ENCODE data around the gene RFX8.
A peak's percentile ranks its signal among the peaks of the same experiment; 100 is the strongest.
"Not testable (repeated sequence)": the region's sequence is repeated elsewhere in the genome, so short reads cannot be mapped to it uniquely, and the experiment has no call there.

RFX8 gene

GRCh38 chr2:101371636-101372035, 103.3 kb downstream of the RFX8 start:
- DNase-seq, result no peak

- DNase-seq, result no peak
Observed at GRCh38 chr2:101369100-101369499, 105.8 kb downstream of the RFX8 start.

GRCh38 chr2:101368376-101368775, 106.5 kb downstream of the RFX8 start:
- DNase-seq, result no peak

- DNase-seq, result no peak
Observed at GRCh38 chr2:101367508-101367907, 107.4 kb downstream of the RFX8 start.

- no peak for DNase-seq
Observed at GRCh38 chr2:101364878-101365277, 110.0 kb downstream of the RFX8 start.

- no peak for DNase-seq
Observed at GRCh38 chr2:101362777-101363176, 112.1 kb downstream of the RFX8 start.

GRCh38 chr2:101362316-101362715, 112.6 kb downstream of the RFX8 start:
- DNase-seq, result peak; percentile 32

GRCh38 chr2:101361522-101361921, 113.4 kb downstream of the RFX8 start:
- DNase-seq, result peak; percentile 56

- DNase-seq, result no peak
Observed at GRCh38 chr2:101361121-101361520, 113.8 kb downstream of the RFX8 start.

- peak; percentile 4 for DNase-seq
Observed at GRCh38 chr2:101360232-101360631, 114.7 kb downstream of the RFX8 start.

GRCh38 chr2:101359410-101359954, 115.4 kb downstream of the RFX8 start:
- DNase-seq, result no peak

- DNase-seq, result no peak
Observed at GRCh38 chr2:101357376-101357775, 117.5 kb downstream of the RFX8 start.

- DNase-seq, result no peak
Observed at GRCh38 chr2:101356521-101356920, 118.4 kb downstream of the RFX8 start.

- no peak for DNase-seq
Observed at GRCh38 chr2:101356055-101356454, 118.9 kb downstream of the RFX8 start.

GRCh38 chr2:101355401-101356054, 119.4 kb downstream of the RFX8 start:
- DNase-seq, result no peak

GRCh38 chr2:101354420-101355311, 120.2 kb downstream of the RFX8 start:
- no peak for DNase-seq

- not testable (repeated sequence) for DNase-seq
Observed at GRCh38 chr2:101352631-101353030, 122.3 kb downstream of the RFX8 start.

- DNase-seq, result no peak
Observed at GRCh38 chr2:101351207-101351606, 123.7 kb downstream of the RFX8 start.

GRCh38 chr2:101349893-101350662, 124.8 kb downstream of the RFX8 start:
- peak; percentile 42 for DNase-seq

GRCh38 chr2:101348883-101349282, 126.0 kb downstream of the RFX8 start:
- no peak for DNase-seq

Data from CD4-positive, alpha-beta T cell treated with Interleukin-4 for 4 hours (primary cell).